ENCODE measurements around the gene NRN1L.
"Not testable (repeated sequence)": the region's sequence is repeated elsewhere in the genome, so short reads cannot be mapped to it uniquely, and the experiment has no call there.

Gene NRN1L

GRCh38 chr16:67861877-67862276, 22.8 kb upstream of the NRN1L start:
- DNase-seq, result no peak

- DNase-seq, result no peak
These were observed 21.8 kb upstream of the NRN1L start for GRCh38 chr16:67862623-67863583.

DNA sequence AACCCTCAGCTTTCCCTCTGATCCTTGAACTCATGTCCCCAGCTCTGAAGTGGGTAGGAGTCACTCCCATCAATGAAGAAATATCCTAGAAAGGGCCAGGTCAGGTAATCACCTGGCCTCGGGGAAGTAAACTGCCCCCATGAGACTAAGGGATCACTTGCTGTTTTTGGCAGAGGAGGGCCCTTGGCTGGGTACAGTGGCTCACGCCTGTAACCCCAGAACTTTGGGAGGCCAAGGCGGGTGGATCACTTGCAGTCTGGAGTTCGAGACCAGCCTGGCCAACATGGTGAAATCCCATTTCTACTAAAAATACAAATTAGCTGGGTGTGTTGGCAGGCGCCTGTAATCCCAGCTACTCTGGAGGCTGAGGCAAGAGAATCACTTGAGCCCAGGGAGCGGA, 20.6 kb upstream of the NRN1L start:
- not testable (repeated sequence) for DNase-seq

DNA sequence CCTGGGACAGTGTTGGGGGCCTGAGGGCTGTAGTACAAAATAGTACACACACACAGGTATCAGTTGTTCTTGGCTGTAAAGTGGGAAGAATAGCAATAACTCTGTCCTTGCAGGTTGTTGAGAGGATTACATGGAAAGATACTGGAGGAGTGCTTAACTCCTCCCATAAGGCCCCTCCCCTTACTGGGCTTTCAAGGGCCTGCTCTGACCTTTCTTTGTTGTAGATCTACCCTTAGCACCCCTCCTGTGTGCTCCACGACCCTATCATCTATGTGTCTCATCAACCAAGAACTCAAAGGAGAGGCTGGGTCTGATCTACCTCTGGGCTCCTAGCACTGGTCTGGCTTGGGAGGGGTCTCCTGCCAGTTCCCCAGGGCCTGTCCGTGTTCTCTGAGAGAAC, 20.1 kb upstream of the NRN1L start:
- DNase-seq, result no peak

- DNase-seq, result no peak
These were observed 19.4 kb upstream of the NRN1L start for GRCh38 chr16:67865318-67865717.

DNA sequence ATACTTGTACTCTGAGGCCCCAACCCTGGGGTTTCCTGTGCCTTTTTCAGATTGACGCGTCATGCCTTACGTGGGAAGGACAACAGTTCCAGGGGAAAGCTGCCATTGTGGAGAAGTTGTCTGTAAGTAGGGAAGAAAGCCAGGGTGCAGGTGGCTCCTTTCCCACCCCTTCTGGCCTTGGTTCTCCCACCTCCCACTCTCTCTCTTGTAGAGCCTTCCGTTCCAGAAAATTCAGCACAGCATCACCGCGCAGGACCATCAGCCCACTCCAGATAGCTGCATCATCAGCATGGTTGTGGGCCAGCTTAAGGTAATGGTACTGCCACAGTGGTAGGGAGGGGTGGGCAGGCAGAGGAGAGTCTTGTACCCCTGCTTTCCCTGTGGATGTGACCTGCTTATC, 16.4 kb upstream of the NRN1L start:
- DNase-seq, result no peak

DNA sequence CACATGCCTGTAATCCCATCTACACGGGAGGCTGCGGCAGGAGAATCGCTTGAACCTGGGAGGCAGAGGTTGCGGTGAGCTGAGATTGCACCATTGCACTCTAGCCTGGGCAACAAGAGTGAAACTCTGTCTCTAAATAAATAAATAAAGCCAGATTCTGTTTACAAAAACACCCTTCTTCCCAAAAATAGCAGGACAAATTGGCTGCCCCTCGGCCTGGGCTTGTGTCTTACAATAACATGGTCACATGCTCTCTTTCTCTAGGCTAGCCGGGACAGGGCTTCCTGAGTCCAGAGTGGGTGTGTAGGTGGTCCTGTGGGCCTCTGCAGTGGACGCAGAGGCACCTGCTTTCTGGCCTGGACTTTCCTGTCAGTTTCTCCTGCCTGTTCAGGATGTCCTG, 15.0 kb upstream of the NRN1L start:
- DNase-seq, result no peak

DNA sequence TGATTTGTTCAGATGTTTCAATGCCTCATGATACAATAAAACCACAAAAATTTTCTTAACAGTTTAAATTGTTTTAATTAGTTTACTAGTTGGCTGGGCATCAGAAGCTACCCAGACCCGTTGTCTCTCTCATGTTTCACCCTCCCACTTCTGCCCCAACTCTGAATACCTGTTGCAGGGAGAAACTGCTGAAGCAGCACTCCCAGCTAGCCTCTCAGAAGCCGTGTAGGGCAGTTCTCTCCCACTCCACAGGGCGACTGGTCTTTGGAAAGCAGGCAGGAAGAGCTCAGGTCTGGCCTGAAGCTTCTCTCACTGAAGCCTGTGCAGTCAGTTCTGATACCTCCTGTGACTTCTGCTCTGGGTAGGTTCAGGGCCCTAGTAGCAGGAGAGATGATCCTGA, 13.4 kb upstream of the NRN1L start:
- no peak for DNase-seq

DNA sequence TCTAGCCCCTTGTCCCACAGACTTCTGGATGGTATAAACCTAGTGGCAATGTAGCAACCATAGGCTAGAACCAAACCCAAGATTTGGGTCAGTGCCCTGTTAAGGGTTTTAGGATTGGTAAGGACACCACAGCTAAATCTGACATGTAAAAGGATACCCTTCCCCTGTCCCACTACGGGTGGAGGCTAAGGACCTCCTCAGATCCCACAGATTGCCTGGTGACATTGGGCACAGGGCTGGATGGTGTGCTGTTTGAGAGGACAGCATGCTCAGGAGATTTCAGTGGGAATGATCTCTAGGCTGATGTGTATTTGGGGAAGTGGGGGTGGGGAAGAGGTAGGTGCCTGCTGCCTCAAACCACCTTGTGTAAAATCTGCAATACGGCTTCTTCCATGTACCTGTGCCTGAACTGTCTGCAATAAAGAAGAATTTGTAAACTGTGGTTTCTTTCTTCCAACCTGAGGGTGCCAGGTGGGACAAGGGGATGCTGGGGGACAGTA, 12.5 kb upstream of the NRN1L start:
- DNase-seq, result no peak

- DNase-seq, result peak; percentile 42
These were observed 11.9 kb upstream of the NRN1L start, which contains the start of gene EDC4 for GRCh38 chr16:67872631-67873434. TSS of gene EDC4 (plus strand) at chr16:67873052. CDS start at chr16:67873262, 210 bp downstream.

DNA sequence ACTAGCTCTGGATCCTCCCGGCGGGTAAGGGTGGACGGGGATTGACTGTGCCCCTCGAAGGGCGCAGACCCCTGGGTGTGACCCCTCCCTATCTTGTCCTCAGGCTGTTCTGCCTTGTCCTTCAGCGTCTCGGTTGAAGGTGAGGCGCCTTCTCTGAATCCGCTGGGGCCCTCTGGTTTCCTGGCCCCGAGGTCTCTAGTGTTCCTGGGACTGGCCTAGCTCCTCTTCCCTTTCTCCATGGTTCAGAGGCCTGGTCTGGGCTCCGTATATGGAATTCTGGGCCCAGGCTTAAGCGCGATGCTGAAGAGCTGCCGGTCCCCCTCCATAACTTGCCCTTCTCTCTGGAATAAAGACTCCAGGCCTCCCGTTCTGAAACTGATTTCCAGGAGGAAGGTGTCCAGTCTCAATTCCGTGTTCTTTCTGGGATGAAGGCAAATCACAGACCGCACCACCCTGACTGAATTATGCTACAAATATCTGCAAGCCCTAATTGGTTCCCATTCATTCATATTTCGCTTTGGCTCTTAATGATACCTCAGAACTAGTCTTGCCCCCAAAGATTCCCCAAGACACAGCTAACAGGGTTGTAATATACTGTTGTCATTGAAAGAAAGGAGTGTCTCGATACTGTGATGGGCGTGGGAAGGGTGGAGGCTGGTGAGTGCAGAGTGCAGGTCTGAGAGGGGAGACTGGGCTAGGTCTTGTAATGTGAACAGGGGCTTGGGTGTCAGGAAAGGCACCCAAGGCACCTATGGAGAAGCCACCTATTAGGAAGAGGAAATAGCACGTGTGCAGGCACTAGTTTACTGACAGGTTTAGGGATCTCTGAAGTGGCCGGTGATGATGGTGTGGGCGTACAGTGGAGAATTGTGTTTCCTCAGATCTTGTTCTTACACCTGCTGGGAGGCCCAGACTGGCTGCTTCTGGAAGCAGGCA, 11.0 kb upstream of the NRN1L start:
- no peak for DNase-seq

GRCh38 chr16:67874372-67874771, 10.3 kb upstream of the NRN1L start:
- DNase-seq, result no peak

DNA sequence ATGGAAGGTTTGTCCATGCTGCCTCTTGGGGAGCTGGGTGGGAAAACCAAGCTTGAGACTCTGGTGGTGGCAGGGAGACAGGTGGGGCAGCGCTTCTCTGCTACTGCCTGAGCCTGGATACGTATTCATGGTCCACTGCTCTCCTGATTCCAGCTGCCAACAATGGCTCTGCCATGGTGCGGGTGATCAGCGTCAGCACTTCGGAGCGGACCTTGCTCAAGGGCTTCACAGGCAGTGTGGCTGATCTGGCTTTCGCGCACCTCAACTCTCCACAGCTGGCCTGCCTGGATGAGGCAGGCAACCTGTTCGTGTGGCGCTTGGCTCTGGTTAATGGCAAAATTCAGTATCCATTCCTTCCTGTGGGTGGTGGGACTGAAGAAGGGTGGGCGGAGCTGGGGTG, 7.6 kb upstream of the NRN1L start:
- no peak for DNase-seq

DNA sequence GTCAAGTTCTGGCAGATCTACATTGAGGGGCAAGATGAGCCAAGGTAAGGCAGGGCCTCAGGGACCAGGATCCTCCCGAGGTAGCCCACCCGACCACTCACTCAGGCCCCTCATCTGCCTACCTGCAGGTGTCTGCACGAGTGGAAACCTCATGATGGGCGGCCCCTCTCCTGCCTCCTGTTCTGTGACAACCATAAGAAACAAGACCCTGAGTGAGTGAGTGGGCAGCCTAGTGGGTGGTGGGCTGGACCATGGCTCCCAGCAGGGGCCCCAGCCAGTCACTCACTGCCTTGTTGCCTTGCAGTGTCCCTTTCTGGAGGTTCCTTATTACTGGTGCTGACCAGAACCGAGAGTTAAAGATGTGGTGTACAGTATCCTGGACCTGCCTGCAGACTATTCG, 6.5 kb upstream of the NRN1L start:
- DNase-seq, result no peak

DNA sequence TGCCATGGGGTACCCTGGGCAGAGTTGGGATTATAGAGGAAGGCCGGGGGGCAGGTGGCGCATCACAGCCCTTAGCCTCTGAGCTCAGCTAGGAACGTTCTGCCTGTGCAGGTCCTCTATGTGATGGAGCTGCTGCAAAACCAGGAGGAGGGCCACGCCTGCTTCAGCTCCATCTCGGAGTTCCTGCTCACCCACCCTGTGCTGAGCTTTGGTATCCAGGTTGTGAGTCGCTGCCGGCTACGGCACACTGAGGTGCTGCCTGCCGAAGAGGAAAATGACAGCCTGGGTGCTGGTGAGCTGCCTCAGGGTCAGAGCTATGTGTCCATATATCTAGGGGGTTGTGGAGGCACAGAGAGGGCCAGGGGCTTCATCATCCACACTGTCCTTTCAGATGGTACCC, 5.8 kb upstream of the NRN1L start:
- no peak for DNase-seq

GRCh38 chr16:67879462-67879861, 5.2 kb upstream of the NRN1L start:
- DNase-seq, result no peak

GRCh38 chr16:67879936-67880335, 4.7 kb upstream of the NRN1L start:
- no peak for DNase-seq

- no peak for DNase-seq
These were observed 4.1 kb upstream of the NRN1L start for GRCh38 chr16:67880584-67880983.

- DNase-seq, result no peak
These were observed 3.0 kb upstream of the NRN1L start for GRCh38 chr16:67881621-67882161.

DNA sequence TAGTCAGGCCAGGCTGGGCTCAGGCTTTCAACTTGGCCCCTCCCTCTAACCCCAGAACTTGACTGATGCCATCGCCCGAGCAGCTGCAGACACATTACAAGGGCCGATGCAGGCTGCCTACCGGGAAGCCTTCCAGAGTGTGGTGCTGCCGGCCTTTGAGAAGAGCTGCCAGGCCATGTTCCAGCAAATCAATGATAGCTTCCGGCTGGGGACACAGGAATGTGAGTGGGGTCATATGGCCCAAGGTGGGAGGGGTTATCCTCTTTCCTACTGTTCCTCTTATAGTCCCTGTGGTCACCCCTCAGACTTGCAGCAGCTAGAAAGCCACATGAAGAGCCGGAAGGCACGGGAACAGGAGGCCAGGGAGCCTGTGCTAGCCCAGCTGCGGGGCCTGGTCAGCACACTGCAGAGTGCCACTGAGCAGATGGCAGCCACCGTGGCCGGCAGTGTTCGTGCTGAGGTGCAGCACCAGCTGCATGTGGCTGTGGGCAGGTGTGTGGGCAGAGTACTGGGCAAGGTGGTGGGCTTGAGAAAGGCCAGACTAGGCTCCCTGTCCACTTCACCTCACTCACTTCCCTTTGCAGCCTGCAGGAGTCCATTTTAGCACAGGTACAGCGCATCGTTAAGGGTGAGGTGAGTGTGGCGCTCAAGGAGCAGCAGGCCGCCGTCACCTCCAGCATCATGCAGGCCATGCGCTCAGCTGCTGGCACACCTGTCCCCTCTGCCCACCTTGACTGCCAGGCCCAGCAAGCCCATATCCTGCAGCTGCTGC, 2.1 kb upstream of the NRN1L start:
- DNase-seq, result no peak

GRCh38 chr16:67883146-67883871, 1.4 kb upstream of the NRN1L start:
- DNase-seq, result no peak

Measured in NCI-H1105 (cell line).